Loucy (cell line): ENCODE data around the gene USPL1.
"Not testable (repeated sequence)": the region's sequence is repeated elsewhere in the genome, so short reads cannot be mapped to it uniquely, and the experiment has no call there.

Source experiments
- H2AFZ ChIP-seq: fragments of 200-600 bp; sonication (generic); 2 replicates; pipeline ENCODE4 v1.6.0; 2016; ENCODE audit warnings: antibody characterized with exemption, mild to moderate bottlenecking, low read length, moderate library complexity
- H3F3A ChIP-seq: fragments of 200-600 bp; 2 replicates; pipeline ENCODE4 v1.6.0; 2016; ENCODE audit warnings: antibody characterized with exemption, low read depth, mild to moderate bottlenecking
- H3K27me3 ChIP-seq: fragments of 200-600 bp; sonication (generic); 2 replicates; pipeline ENCODE4 v1.6.1; 2014; ENCODE audit warnings: low read length, mild to moderate bottlenecking; ENCODE audit not compliant: insufficient read depth, poor library complexity, severe bottlenecking
- H3K36me3 ChIP-seq: fragments of 200-600 bp; sonication (generic); 2 replicates; pipeline ENCODE4 v1.6.1; 2016; ENCODE audit warnings: low read length; ENCODE audit not compliant: insufficient read depth
- H3K4me1 ChIP-seq: fragments of 200-600 bp; sonication (generic); 2 replicates; pipeline ENCODE4 v1.5.1; 2014; ENCODE audit warnings: low read length, mild to moderate bottlenecking; ENCODE audit not compliant: insufficient read depth, poor library complexity, severe bottlenecking
- H3K4me2 ChIP-seq: fragments of 200-600 bp; sonication (generic); 2 replicates; pipeline ENCODE4 v1.6.0; 2014; ENCODE audit warnings: antibody characterized with exemption, low read length, low read depth, mild to moderate bottlenecking; ENCODE audit not compliant: poor library complexity, severe bottlenecking
- H3K4me3 ChIP-seq: fragments of 200-600 bp; sonication (generic); 2 replicates; pipeline ENCODE4 v1.5.1; 2014; ENCODE audit warnings: low read length, mild to moderate bottlenecking, mixed read lengths; ENCODE audit not compliant: poor library complexity, severe bottlenecking
- H3K79me2 ChIP-seq: fragments of 200-600 bp; sonication (generic); 2 replicates; pipeline ENCODE4 v1.6.1; 2014; ENCODE audit warnings: low read length; ENCODE audit not compliant: insufficient read depth
- H3K9ac ChIP-seq: fragments of 200-600 bp; sonication (generic); 2 replicates; pipeline ENCODE4 v1.6.0; 2014; ENCODE audit warnings: mild to moderate bottlenecking, low read depth, low read length, moderate library complexity; ENCODE audit not compliant: poor library complexity, severe bottlenecking
- H3K9me2 ChIP-seq: fragments of 200-600 bp; sonication (generic); replicated peaks from 2 replicates; pipeline ENCODE4 v1.6.1; 2016; ENCODE audit warnings: low read depth, low read length, mixed read lengths
- H3K9me3 ChIP-seq: fragments of 200-600 bp; sonication (generic); 2 replicates; pipeline ENCODE4 v1.6.1; 2014; ENCODE audit warnings: mild to moderate bottlenecking, antibody characterized with exemption, low read length, low read depth; ENCODE audit not compliant: insufficient read depth
- H4K20me1 ChIP-seq: fragments of 200-600 bp; sonication (generic); 2 replicates; pipeline ENCODE4 v1.6.0; 2014; ENCODE audit warnings: antibody characterized with exemption, low read length, mild to moderate bottlenecking; ENCODE audit not compliant: insufficient read depth, poor library complexity, severe bottlenecking
- CTCF ChIP-seq: fragments of 200-600 bp; sonication (generic); conservative IDR thresholded peaks from 2 replicates; pipeline ENCODE4 v1.5.1; 2014; ENCODE audit warnings: mild to moderate bottlenecking, antibody characterized with exemption, low read length
- EZH2phosphoT487 ChIP-seq: fragments of 200-600 bp; IDR thresholded peaks from 2 replicates; pipeline ENCODE4 v1.6.1; 2018; ENCODE audit warnings: antibody characterized with exemption, mild to moderate bottlenecking, moderate library complexity, borderline replicate concordance

USPL1 gene

GRCh38 chr13:30639671-30640070, 22.0 kb downstream of the USPL1 start:
- peaks cover 17% of the 10 kb centered on the region for H3K4me1 ChIP-seq
- H3K9ac ChIP-seq, result no peak overlapping the region
- no peaks in the 10 kb centered on the region for H3K27me3 ChIP-seq
- H2AFZ ChIP-seq, result no peak overlapping the region
- H3K9me2 ChIP-seq, result no peaks in the 10 kb centered on the region
- no peaks in the 10 kb centered on the region for H3F3A ChIP-seq
- peaks cover 28% of the 10 kb centered on the region for H4K20me1 ChIP-seq
- H3K4me2 ChIP-seq, result no peak overlapping the region
- no peak overlapping the region for H3K4me3 ChIP-seq
- TF ChIP-seq EZH2phosphoT487 (no peak), CTCF (no peak)
- peaks cover 74% of the 10 kb centered on the region for H3K36me3 ChIP-seq
- peaks cover 63% of the 10 kb centered on the region for H3K79me2 ChIP-seq
- H3K9me3 ChIP-seq, result no peaks in the 10 kb centered on the region

- not testable (repeated sequence) for H3K4me2 ChIP-seq, H3K27me3 ChIP-seq, H3K9ac ChIP-seq, H3F3A ChIP-seq, H3K9me2 ChIP-seq, H3K4me1 ChIP-seq, H3K4me3 ChIP-seq, H3K9me3 ChIP-seq, H2AFZ ChIP-seq
- H3K79me2 ChIP-seq, result peaks cover 48% of the 10 kb centered on the region
- H4K20me1 ChIP-seq, result peaks cover 14% of the 10 kb centered on the region
- peaks cover 80% of the 10 kb centered on the region for H3K36me3 ChIP-seq
Measured at GRCh38 chr13:30641173-30641572, 23.5 kb downstream of the USPL1 start.

DNA sequence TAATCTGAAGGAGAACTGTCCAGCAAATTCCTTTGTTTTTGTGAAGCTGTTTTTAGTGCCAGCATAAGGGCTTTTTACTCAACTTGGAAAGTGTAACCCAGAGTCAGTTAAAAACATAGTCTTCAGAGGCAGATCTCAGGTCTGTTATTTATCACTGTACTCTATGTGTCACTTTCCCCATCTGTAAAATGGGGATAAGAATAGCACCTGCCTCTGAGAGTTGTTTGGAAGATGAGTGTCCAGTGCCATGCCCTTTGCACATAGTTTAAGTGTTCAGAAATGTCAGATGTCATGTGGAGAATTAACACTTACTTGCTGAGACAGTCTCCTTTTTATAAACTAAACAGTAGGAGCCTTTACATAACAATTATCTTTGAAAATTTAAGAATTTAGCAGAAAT, 27.9 kb downstream of the USPL1 start:
- Histone ChIP-seq H3F3A (no peaks in the 10 kb centered on the region), H3K4me2 (no peak overlapping the region), H3K27me3 (no peaks in the 10 kb centered on the region), H3K9ac (no peak overlapping the region), H2AFZ (no peak overlapping the region), H3K9me2 (no peaks in the 10 kb centered on the region), H3K4me1 (peaks cover 9% of the 10 kb centered on the region), H3K36me3 (peaks cover 92% of the 10 kb centered on the region), H3K79me2 (peaks cover 25% of the 10 kb centered on the region), H4K20me1 (peaks cover 4% of the 10 kb centered on the region), H3K4me3 (no peak overlapping the region), H3K9me3 (no peaks in the 10 kb centered on the region)
- TF ChIP-seq EZH2phosphoT487 (no peak), CTCF (no peak)

DNA sequence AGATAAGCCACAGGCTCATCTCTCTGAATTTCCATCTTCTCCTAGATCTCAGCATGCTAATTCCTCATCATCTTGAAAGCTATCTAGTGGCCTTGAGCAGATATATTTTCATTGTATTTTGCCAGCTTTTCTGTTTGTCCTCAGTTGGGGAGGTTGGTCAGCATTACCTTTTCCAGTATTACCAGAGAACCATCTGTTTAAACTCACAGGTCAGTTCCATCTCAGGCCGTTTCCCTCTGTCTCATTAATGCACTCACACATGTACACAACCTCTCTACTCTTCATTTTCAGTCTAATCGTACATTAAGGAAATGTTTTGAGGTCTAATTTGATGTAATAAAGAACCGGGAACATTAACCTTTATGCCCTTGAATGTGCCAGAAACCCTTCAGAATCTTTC, 29.7 kb downstream of the USPL1 start:
- Histone ChIP-seq H2AFZ (no peak overlapping the region), H3K36me3 (peaks cover 84% of the 10 kb centered on the region), H3K27me3 (no peaks in the 10 kb centered on the region), H3K9ac (no peak overlapping the region), H3F3A (no peaks in the 10 kb centered on the region), H3K4me1 (peaks cover 23% of the 10 kb centered on the region), H4K20me1 (no peaks in the 10 kb centered on the region), H3K4me2 (no peak overlapping the region), H3K79me2 (peaks cover 25% of the 10 kb centered on the region; the same call in 1 of the 2 replicates), H3K9me2 (no peaks in the 10 kb centered on the region), H3K4me3 (no peak overlapping the region), H3K9me3 (no peaks in the 10 kb centered on the region)
- TF ChIP-seq EZH2phosphoT487 (no peak), CTCF (no peak)
